B cell (primary cell): Measurements from ENCODE around the gene ELOF1. TPM values are rescaled to one million over a fixed set of nuclear protein-coding genes. Genes with fewer than 3 reads are reported as not detected.
"Not testable (repeated sequence)": the region's sequence is repeated elsewhere in the genome, so short reads cannot be mapped to it uniquely, and the experiment has no call there.

ENCODE experiments used
- ATAC-seq: fragments of 200-7000 bp; cut with Tn5 transposase; one replicate; pipeline ENCODE4 v1.10.0; 2021; ENCODE audit warnings: low read depth, mild to moderate bottlenecking, moderate number of reproducible peaks, moderate library complexity
- CTCF ChIA-PET: fragments of 350-600 bp; sonication (Branson Sonifier 250); formaldehyde crosslinking; loops from one replicate; lab custom pipeline; 2021; ENCODE audit warnings: antibody characterized with exemption, inconsistent platforms; lab: Charles Lee
- POLR2A ChIA-PET: fragments of 350-600 bp; sonication (Branson Sonifier 250); formaldehyde crosslinking; loops from one replicate; lab custom pipeline; 2021; ENCODE audit warnings: antibody characterized with exemption; lab: Charles Lee
- DNase-seq: peaks from one replicate; pipeline ENCODE4 v3.0.0; 2013
- H2AFZ ChIP-seq: 2 replicates; pipeline ENCODE4 v1.6.1; 2012; ENCODE audit warnings: mild to moderate bottlenecking, low read depth, low read length; ENCODE audit not compliant: insufficient read depth, poor library complexity, severe bottlenecking
- H3K27ac ChIP-seq, 2 donors: 1 replicate in 1 of 2; 2 replicates in 1 of 2; pipeline ENCODE4 v1.5.1; 2012 to 2013; ENCODE audit warnings: low read length in 2 of 2, mild to moderate bottlenecking in 2 of 2, moderate library complexity in 1 of 2
- H3K27me3 ChIP-seq, 4 experiments: fragments of 200-600 bp in 1 of 4; sonication (generic) in 1 of 4; replicated peaks in 1 of 4; 1 replicate in 2 of 4; 2 replicates in 2 of 4; pipeline versions ENCODE4 v1.6.1 to v1.7.0; 2013 to 2016; ENCODE audit warnings: low read length in 3 of 4, mild to moderate bottlenecking in 2 of 4, mixed read lengths in 1 of 4, moderate library complexity in 1 of 4; ENCODE audit not compliant: insufficient read depth in 4 of 4, control insufficient read depth in 3 of 4; ENCODE audit errors: control extremely low read depth in 1 of 4
- H3K36me3 ChIP-seq, 2 experiments: replicated peaks in 1 of 2; 1 replicate in 1 of 2; 2 replicates in 1 of 2; pipeline versions ENCODE4 v1.6.1 to v1.7.1; 2013; ENCODE audit warnings: low read length in 1 of 2; ENCODE audit not compliant: insufficient read depth in 2 of 2, control insufficient read depth in 1 of 2; ENCODE audit errors: control extremely low read depth in 1 of 2, extremely low read depth in 1 of 2
- H3K4me1 ChIP-seq, 2 donors: fragments of 200-600 bp in 1 of 2; sonication (generic) in 1 of 2; 1 replicate in 1 of 2; 2 replicates in 1 of 2; pipeline versions ENCODE4 v1.5.1 to v1.6.1; 2013 to 2017; ENCODE audit warnings: low read length in 2 of 2; ENCODE audit not compliant: control insufficient read depth in 2 of 2, insufficient read depth in 2 of 2
- H3K4me2 ChIP-seq: replicated peaks from 2 replicates; pipeline ENCODE3; 2012; ENCODE audit warnings: mild to moderate bottlenecking, low read depth, low read length; ENCODE audit not compliant: poor library complexity, severe bottlenecking
- H3K4me3 ChIP-seq, 5 experiments: fragments of 200-600 bp in 1 of 5; sonication (generic) in 1 of 5; 1 replicate in 3 of 5; 2 replicates in 2 of 5; pipeline versions ENCODE4 v1.5.1 to v1.7.0; 2011 to 2016; ENCODE audit warnings: low read length in 4 of 5, mild to moderate bottlenecking in 4 of 5, low read depth in 2 of 5, control low read depth in 1 of 5, moderate library complexity in 1 of 5; ENCODE audit not compliant: insufficient read depth in 1 of 5; ENCODE audit errors: control extremely low read depth in 1 of 5, extremely low read depth in 1 of 5
- H3K79me2 ChIP-seq: fragments of 200-600 bp; sonication (generic); one replicate; pipeline ENCODE4 v1.6.0; 2016; ENCODE audit warnings: low read length; ENCODE audit not compliant: control insufficient read depth, insufficient read depth
- H3K9ac ChIP-seq: fragments of 200-600 bp; sonication (generic); 2 replicates; pipeline ENCODE4 v1.6.1; 2017; ENCODE audit warnings: mild to moderate bottlenecking, low read length, moderate library complexity
- H3K9me3 ChIP-seq, 3 donors: one replicate each; pipeline versions ENCODE4 v1.6.1 to v1.7.1; 2013; ENCODE audit warnings: low read length in 2 of 3; ENCODE audit not compliant: control insufficient read depth in 2 of 3, insufficient read depth in 1 of 3; ENCODE audit errors: control extremely low read depth in 1 of 3
- H4K20me1 ChIP-seq: 2 replicates; pipeline ENCODE4 v1.6.0; 2012; ENCODE audit warnings: mild to moderate bottlenecking, low read length; ENCODE audit not compliant: insufficient read depth, control insufficient read depth, poor library complexity, severe bottlenecking
- H3K27ac Mint-ChIP-seq: one replicate; pipeline ENCODE4 v1.8.0; 2021; ENCODE audit warnings: mixed read lengths
- H3K27me3 Mint-ChIP-seq: one replicate; pipeline ENCODE4 v1.8.0; 2021; ENCODE audit warnings: mixed read lengths
- H3K4me1 Mint-ChIP-seq: one replicate; pipeline ENCODE4 v1.8.0; 2021; ENCODE audit warnings: mixed read lengths
- H3K4me3 Mint-ChIP-seq: one replicate; pipeline ENCODE4 v1.8.0; 2021; ENCODE audit warnings: mixed read lengths
- H3K9me3 Mint-ChIP-seq: one replicate; pipeline ENCODE4 v1.8.0; 2022; ENCODE audit warnings: mixed read lengths; ENCODE audit not compliant: insufficient read depth
- WGBS: methylation state at CpG from one replicate; pipeline ENCODE4 v1.1.5; 2013; ENCODE audit warnings: missing lambda C conversion rate; ENCODE audit not compliant: insufficient coverage; 5-methylcytosine and 5-hydroxymethylcytosine counted together
- intact Hi-C: fragments of 100-400 bp; cut with micrococcal nuclease; formaldehyde crosslinking; loops from one replicate; pipeline ENCODE4 v1.10.0; 2022
- polyA plus RNA-seq: library from polyadenylated mRNA; depleted of rRNA; stranded (reverse); fragments of >200 nt; gene quantifications from 2 replicates; pipeline ENCODE4 v1.2.3, GENCODE V29; 2012
- total RNA-seq, 2 donors: library from RNA; stranded (reverse); fragments of 120-200 nt in 1 of 2; gene quantifications; 1 replicate in 1 of 2; 2 replicates in 1 of 2; pipeline versions ENCODE4 v1.2.3 to v1.2.4, GENCODE V29; 2013 to 2022

Gene ELOF1
- total and polyA plus RNA-seq, 2 donors (not counting 1 experiment from before 2014, with no cell fraction given) = 69.5 to 76.2 TPM

DNA sequence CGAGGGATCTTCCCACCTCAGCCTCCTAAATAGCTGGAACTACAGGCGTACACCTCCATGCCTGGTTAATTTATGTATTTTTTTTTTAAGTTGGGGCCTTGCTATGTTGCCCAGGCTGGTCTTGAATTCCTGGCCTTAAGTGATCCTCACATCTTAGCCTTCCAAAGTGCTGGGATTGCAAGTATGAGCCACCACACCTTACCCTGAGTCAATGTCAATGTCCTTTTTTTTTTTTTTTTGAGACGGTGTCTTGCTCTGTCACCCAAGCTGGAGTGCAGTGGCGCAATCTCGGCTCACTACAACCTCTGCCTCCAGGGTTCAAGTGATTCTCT, 6.6 kb upstream of the ELOF1 start:
- peak overlapping the region; percentile 74 for H3K27ac Mint-ChIP-seq
- not testable (repeated sequence) for H3K4me3 Mint-ChIP-seq
- peak overlapping the region in 1 of 2 donors; percentile 67 for H3K27ac ChIP-seq

DNA sequence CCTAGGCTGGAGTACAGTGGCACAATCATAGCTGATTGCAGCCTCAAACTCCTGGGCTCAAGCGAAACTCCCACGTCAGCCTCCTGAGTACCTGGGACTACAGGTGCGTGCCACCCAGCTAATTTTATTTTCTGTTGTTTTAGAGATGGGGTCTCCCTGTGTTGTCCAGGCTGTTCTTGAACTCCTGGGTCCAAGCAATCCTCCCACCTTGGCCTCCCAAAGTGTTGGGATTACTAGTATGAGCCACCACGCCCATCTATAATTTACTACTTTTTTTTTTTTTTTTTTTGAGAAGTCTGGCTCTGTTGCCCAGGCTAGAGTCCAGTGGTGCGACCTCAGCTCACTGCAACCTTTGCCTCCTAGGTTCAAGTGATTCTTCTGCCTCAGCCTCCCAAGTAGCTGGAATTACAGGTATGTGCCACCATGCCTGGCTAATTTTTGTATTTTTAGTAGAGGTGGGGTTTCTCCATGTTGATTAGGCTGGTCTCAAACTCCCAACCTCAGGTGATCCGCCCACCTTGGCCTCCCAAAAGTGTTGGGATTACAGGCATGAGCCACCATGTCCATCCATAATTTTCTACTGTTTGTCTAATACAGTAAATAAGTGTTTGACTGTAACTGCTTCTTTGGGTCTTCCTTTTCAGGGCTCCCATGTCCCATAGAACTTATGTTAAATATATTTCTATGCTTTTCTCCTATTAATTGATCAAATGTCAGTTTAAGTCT, 5.2 kb upstream of the ELOF1 start:
- not testable (repeated sequence) for H3K4me3 ChIP-seq, H3K9me3 ChIP-seq, ATAC-seq, H3K9me3 Mint-ChIP-seq, H3K27me3 ChIP-seq, H3K27me3 Mint-ChIP-seq, H3K9ac ChIP-seq, H3K79me2 ChIP-seq, H3K36me3 ChIP-seq, DNase-seq, H4K20me1 ChIP-seq, H2AFZ ChIP-seq
- POLR2A ChIA-PET = interaction anchor here (0.7 kb wide), 1 partner anchor 21 kb away, joined by 4 read pairs; no protein-coding TSS in a partner anchor
- Histone ChIP-seq H3K4me1 (peaks cover 53 to 81% of the 10 kb centered on the region in 2 donors), H3K4me2 (peak overlapping the region; percentile 48), H3K27ac (peak overlapping the region; percentile 16 to 67)
- CTCF ChIA-PET = interaction anchor here (0.7 to 10.7 kb wide), 4 partner anchors 11 to 1404 kb away, joined by 3 to 289 read pairs (median 3); no protein-coding TSS in a partner anchor
- Mint-ChIP-seq H3K27ac (peak overlapping the region; percentile 88), H3K4me1 (peaks cover 62% of the 10 kb centered on the region), H3K4me3 (peak overlapping the region; percentile 73)
- intact Hi-C loops = loop anchor here (5.0 kb wide), 1 partner anchor 248 kb away; the partner anchor contains the start of gene ZNF440
- WGBS = no CpG with 5 or more reads among the region's 6 CpGs

More for the DNA sequence above, 6.6 kb upstream of the ELOF1 start:
- ChIA-PET POLR2A (interaction anchor here (0.6 to 0.7 kb wide), 2 partner anchors 12 to 234 kb away, joined by 3 to 4 read pairs; no protein-coding TSS in a partner anchor), CTCF (interaction anchor here (1.2 to 1.4 kb wide), 2 partner anchors 20 to 25 kb away, joined by 5 read pairs; no protein-coding TSS in a partner anchor)
- H3K9me3 Mint-ChIP-seq, H3K9ac ChIP-seq, H3K27me3 Mint-ChIP-seq, H3K36me3 ChIP-seq, H2AFZ ChIP-seq, H3K9me3 ChIP-seq, H3K4me3 ChIP-seq, intact Hi-C loops, ATAC-seq, H3K27me3 ChIP-seq, H4K20me1 ChIP-seq, H3K79me2 ChIP-seq, DNase-seq: not testable (repeated sequence)
- no CpG with 5 or more reads among the region's 5 CpGs for WGBS
- peak overlapping the region; percentile 19 for H3K4me2 ChIP-seq
- peaks cover 53 to 77% of the 10 kb centered on the region in 2 donors for H3K4me1 ChIP-seq
- H3K4me1 Mint-ChIP-seq = peaks cover 65% of the 10 kb centered on the region
